ENCODE measurements around the gene ZC3H12C. TPM values are rescaled to one million over a fixed set of nuclear protein-coding genes. Genes with fewer than 3 reads are reported as not detected.

ZC3H12C gene
- total RNA-seq, 2 donors from 2014 or later, result 13.6 to 24.8 TPM

DNA sequence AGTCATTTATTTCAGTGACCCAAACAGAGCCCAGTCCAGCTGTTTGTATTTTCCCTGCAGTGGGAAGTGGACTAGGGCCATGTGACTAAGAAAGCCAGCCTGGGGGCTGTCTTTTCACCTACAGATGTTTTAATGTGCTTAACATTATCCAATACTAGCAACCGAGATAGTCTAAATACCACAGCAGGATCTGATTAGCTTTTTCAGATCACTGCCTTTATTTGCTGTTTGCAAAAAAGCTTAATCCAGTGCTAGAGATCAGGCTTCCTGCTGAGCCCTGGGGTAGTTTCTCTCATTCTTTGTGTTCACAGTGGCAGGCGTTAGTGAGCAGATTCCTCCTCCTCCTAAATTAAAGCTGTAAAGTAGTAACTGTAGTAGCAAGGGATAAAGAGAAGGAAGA lies 35.0 kb downstream of the ZC3H12C start:
- intact Hi-C loops (cut with DNase I), result no loop called here
- DNase-seq (ENCODE audit: low spot score), result no peak

GRCh38 chr11:110130642-110131238 lies 37.5 kb downstream of the ZC3H12C start:
- peak; percentile 55 for DNase-seq (ENCODE audit: low spot score)
- intact Hi-C loops (cut with DNase I), result no loop called here

GRCh38 chr11:110131386-110132123 lies 38.4 kb downstream of the ZC3H12C start:
- intact Hi-C loops (cut with DNase I), result no loop called here
- DNase-seq (ENCODE audit: low spot score), result no peak

DNA sequence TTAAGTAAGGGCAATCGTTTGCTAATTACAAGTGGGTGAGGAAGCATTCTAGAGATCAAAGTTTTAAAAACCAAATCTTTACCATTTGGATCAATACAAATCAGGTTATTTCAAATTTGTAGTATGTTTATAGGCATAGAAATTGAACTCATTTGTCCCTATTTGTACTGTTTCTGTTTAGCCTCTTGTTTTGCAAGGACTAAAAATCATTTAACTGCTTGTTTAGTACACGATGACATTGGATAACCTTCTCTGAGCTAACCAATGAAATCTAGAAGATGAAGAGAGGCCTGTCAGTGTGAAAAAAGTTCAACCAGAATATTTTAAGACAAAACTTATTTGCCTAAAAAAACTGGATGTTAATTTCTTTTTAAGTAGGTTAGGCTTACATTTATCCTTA lies 40.0 kb downstream of the ZC3H12C start:
- DNase-seq (ENCODE audit: low spot score), result no peak
- intact Hi-C loops (cut with DNase I), result no loop called here

GRCh38 chr11:110134110-110134509 lies 40.9 kb downstream of the ZC3H12C start:
- no peak for DNase-seq (ENCODE audit: low spot score)
- intact Hi-C loops (cut with DNase I), result no loop called here

DNA sequence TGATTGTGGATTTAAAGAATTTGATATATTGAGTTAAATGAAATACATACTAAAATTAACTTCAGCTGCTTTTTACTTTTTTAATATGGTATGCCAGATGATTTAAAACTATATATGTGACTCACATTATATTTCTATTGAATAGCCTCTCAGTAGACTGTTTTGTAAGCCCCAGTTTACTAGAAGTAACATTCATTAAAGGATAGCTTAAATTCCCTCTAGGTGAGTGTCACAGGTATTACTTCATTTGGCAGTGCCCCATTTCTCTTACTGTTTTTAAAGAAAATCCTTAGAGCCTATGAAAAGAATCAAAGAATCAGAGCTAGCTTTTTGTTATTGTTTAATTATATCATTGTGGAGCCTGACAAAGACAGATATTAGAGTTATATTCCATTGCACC lies 48.6 kb downstream of the ZC3H12C start:
- no peak for DNase-seq (ENCODE audit: low spot score)
- intact Hi-C loops (cut with DNase I), result no loop called here

GRCh38 chr11:110147962-110148709 lies 54.9 kb downstream of the ZC3H12C start:
- DNase-seq (ENCODE audit: low spot score), result no peak
- intact Hi-C loops (cut with DNase I), result no loop called here

DNA sequence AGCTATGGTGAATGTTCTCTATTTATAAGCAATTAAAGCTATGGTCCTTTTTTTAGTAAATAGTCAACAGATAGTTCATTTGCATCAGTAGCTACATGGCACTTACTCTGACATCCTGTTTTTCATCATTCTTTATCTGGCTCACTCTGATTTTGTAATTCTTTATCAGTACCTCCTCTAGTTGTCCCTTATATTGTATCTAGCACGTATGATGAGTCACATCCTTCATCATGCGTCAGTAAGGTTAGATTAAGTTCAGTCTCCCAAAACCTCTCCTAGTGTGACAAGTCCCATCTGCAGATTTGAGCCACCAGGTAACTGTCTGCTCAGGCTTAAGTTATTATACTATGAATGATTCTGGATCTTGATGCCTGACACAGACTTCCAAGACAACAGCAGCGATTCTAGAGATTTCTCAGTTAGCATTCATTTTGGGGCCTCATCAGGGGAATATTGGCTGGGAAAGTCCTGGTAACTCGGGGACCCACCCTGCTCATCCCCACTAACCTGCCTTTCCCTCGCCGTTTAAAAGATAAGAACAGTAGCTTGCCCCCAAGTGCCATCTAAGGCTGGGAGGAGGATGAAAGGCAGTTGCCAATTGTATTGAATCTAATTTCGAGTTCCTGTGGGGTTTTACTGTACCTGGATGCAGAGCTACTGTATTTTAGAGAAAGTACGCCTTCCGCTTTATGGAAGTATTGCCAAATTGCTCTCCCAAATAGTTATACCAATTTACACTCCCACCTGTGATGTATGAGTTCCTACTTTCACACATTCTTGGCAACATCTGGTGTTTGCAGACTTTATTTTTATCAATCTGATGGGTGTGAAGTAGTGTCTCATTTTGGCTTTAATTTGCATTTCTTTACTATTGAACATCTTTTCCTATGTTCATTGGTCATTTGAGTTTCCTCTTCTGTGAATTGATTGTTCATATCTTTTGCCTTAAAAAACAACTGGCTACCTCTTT lies 55.9 kb downstream of the ZC3H12C start:
- intact Hi-C loops (cut with DNase I), result loop anchor here in 1 of 2 donors (1.0 kb wide), 1 partner anchor 11 kb away; no protein-coding TSS in a partner anchor
- DNase-seq (ENCODE audit: low spot score), result no peak

DNA sequence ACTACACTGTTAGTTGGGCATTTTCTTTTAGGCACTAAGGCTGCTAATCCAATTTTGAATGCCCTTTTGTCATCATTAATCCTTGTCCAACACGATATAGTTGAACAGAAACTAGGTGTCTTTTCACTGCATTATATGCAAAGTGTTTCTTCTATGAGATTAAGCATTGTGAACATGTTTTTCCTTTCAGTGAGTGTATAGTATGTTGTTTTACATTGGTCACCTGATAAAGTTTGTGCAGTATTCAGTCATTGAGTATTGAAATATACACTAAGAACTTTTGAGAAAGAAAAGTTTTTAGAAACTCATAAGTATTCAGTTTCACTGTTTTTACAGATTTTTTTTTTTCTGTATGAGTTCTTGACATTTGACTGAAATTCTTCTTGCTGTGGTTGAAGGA lies 59.0 kb downstream of the ZC3H12C start:
- intact Hi-C loops (cut with DNase I), result no loop called here
- DNase-seq (ENCODE audit: low spot score), result no peak

DNA sequence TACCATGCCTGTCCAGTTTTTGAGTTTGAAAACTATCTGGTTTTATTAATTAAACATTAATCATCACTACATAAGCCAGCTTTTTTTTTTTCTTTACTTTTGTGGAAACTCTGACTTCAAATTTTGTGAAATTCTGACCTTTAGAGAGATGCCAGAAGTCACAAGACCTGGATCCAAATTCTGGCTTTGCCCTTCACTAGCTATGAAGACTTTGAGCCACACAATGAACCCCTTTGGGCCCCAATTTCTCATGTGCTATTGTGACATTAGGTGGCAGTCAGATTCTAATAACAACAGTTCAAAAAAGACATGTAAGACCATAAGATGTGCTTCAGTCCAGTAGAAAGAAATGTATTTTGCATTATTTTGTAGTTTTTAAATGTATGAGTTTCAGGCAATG lies 60.3 kb downstream of the ZC3H12C start:
- intact Hi-C loops (cut with DNase I), result no loop called here
- DNase-seq (ENCODE audit: low spot score), result no peak

DNA sequence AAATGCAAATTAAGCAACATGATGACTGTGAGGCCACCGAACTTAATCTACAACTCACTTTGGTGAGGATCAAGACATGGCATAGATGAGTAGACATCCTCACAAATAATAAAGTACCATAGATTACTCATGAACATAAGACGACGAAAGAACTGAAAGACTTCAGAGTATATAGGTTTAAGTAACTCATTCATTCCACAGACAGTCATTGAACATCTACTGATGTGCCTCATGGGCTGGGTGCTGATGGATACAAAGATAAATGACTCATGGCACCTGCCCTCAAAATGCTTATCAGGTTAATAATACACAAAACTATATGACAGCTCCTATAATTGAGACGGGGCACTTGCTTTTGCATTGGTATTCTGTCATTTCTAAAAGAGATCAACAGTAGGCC lies 63.3 kb downstream of the ZC3H12C start:
- intact Hi-C loops (cut with DNase I), result loop anchor here in 1 of 2 donors (5.0 kb wide), 1 partner anchor 1306 kb away; no protein-coding TSS in a partner anchor
- no peak for DNase-seq (ENCODE audit: low spot score)

GRCh38 chr11:110158317-110159200 lies 65.4 kb downstream of the ZC3H12C start:
- no peak for DNase-seq (ENCODE audit: low spot score)
- intact Hi-C loops (cut with DNase I), result loop anchor here in 1 of 2 donors (5.0 kb wide), 1 partner anchor 1304 kb away; no protein-coding TSS in a partner anchor

DNA sequence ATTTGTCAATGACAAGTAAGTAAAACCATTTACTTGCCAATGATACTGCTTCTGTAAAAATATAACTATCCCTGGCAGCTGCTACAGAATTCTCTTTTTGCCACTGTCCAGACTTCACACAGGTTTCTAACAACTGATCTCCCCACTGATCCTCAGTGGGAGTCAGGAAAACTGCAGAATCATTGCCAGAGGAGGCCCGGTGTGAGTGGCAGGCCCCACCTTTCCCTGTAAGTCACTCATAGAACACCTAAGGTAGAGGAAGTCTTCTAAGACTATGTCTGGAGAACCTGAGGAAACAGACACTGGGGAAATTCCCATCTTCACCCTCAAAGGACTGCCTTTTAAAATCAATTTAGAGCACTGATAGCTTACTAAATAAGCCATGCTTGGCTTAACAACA lies 66.3 kb downstream of the ZC3H12C start:
- intact Hi-C loops (cut with DNase I), result loop anchor here in 1 of 2 donors (5.0 kb wide), 1 partner anchor 1303 kb away; no protein-coding TSS in a partner anchor

GRCh38 chr11:110160016-110160415 lies 66.8 kb downstream of the ZC3H12C start:
- intact Hi-C loops (cut with DNase I), result loop anchor here in 1 of 2 donors (1.0 kb wide), 1 partner anchor 11 kb away; no protein-coding TSS in a partner anchor
- DNase-seq (ENCODE audit: low spot score), result no peak

More for the DNA sequence above, 66.3 kb downstream of the ZC3H12C start:
- DNase-seq (ENCODE audit: low spot score), result no peak

DNA sequence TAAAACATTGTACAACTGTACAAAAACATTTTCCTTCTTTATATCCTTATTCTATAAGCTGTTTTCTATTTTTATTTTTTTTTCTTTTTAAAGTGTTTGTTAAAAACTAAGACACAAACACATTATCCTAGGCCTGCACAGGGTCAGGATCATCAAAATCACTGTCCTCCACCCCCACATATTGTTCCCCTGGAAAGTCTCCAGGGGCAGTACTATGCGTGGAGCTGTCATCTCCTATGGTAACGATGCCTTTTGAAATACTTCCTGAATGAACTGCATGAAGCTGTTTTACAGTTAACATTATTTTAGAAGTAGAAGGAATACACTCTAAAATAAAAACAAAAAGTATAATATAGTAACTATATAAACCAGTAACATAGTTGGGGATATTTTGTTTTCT lies 67.2 kb downstream of the ZC3H12C start:
- intact Hi-C loops (cut with DNase I), result loop anchor here in 1 of 2 donors (1.0 kb wide), 1 partner anchor 11 kb away; no protein-coding TSS in a partner anchor
- DNase-seq (ENCODE audit: low spot score), result no peak

DNA sequence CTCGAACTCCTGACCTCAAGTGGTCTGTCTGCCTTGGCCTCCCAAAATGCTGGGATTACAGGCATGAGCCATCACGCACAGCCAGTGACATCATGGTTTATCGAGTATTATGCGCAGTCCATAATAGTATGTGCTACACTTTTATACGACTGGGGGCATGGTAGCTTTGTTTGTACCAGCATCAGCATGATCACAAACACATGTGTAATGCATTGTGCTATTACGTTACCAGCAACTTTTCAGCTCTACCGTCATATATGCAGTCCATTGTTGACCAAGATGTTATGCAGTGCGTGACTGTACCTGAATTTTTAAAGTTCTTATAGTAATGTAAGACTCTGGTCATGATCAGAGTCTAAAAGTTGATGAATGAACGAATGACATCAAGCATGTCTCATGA lies 67.9 kb downstream of the ZC3H12C start:
- DNase-seq (ENCODE audit: low spot score), result no peak
- intact Hi-C loops (cut with DNase I), result no loop called here

GRCh38 chr11:110162216-110162615 lies 69.0 kb downstream of the ZC3H12C start:
- no peak for DNase-seq (ENCODE audit: low spot score)
- intact Hi-C loops (cut with DNase I), result no loop called here
